ENCODE data around the gene CSF2RB.
"Not testable (repeated sequence)": the region's sequence is repeated elsewhere in the genome, so short reads cannot be mapped to it uniquely, and the experiment has no call there.

Gene CSF2RB

GRCh38 chr22:36966851-36967540 lies 53.6 kb downstream of the CSF2RB start:
- no peak for FAIRE-seq
- DNase-seq (ENCODE audit: low spot score), result no peak

- no peak for FAIRE-seq
- DNase-seq (ENCODE audit: low spot score), result no peak
These were observed 55.0 kb downstream of the CSF2RB start for GRCh38 chr22:36968249-36968964.

- FAIRE-seq (no peak), DNase-seq (ENCODE audit: low spot score) (no peak)
These were observed 58.1 kb downstream of the CSF2RB start for GRCh38 chr22:36971341-36972125.

- FAIRE-seq (no peak), DNase-seq (ENCODE audit: low spot score) (no peak)
These were observed 63.2 kb downstream of the CSF2RB start for GRCh38 chr22:36976606-36977005.

GRCh38 chr22:36977401-36977861 lies 64.0 kb downstream of the CSF2RB start:
- peak; percentile 80 for DNase-seq (ENCODE audit: low spot score)
- FAIRE-seq, result peak; percentile 66

GRCh38 chr22:36977947-36978660 lies 64.7 kb downstream of the CSF2RB start:
- peak; percentile 94 for FAIRE-seq
- peak; percentile 96 for DNase-seq (ENCODE audit: low spot score)

GRCh38 chr22:36979016-36979910 lies 65.8 kb downstream of the CSF2RB start:
- FAIRE-seq, result no peak

GRCh38 chr22:36981247-36981775 lies 67.9 kb downstream of the CSF2RB start:
- DNase-seq (ENCODE audit: low spot score), result no peak
- FAIRE-seq, result no peak

More at GRCh38 chr22:36979016-36979910, 65.8 kb downstream of the CSF2RB start:
- DNase-seq (ENCODE audit: low spot score), result no peak

GRCh38 chr22:36982136-36982535 lies 68.7 kb downstream of the CSF2RB start:
- FAIRE-seq, result no peak
- DNase-seq (ENCODE audit: low spot score), result no peak

GRCh38 chr22:36985211-36985889 lies 71.9 kb downstream of the CSF2RB start:
- FAIRE-seq, result peak; percentile 72
- DNase-seq (ENCODE audit: low spot score), result no peak

GRCh38 chr22:36986242-36986821 lies 72.9 kb downstream of the CSF2RB start:
- FAIRE-seq (no peak), DNase-seq (ENCODE audit: low spot score) (no peak)

GRCh38 chr22:36988075-36988832 lies 74.8 kb downstream of the CSF2RB start:
- FAIRE-seq, result peak; percentile 74
- no peak for DNase-seq (ENCODE audit: low spot score)

- not testable (repeated sequence) for FAIRE-seq; DNase-seq (ENCODE audit: low spot score)
These were observed 75.6 kb downstream of the CSF2RB start for GRCh38 chr22:36989012-36989411.
